ENCODE measurements around the gene SLC24A2. TPM values are rescaled to one million over a fixed set of nuclear protein-coding genes. Genes with fewer than 3 reads are reported as not detected.

Gene SLC24A2
- total RNA-seq, 4 donors from 2014 or later = not detected

- Histone ChIP-seq H3K27ac (no peak overlapping the region), H3K9me3 (no peaks in the 10 kb centered on the region), H3K4me1 (no peaks in the 10 kb centered on the region), H3K36me3 (no peaks in the 10 kb centered on the region), H3K27me3 (no peaks in the 10 kb centered on the region), H3K4me3 (no peak overlapping the region)
- intact Hi-C loops (cut with DNase I) = no loop called here
- WGBS, 2 donors = 24 to 34% methylated on average over 4 of the region's 4 CpGs
- DNase-seq = no peak
- TF ChIP-seq CTCF (IDR thresholded peaks at IDR 0.05) (no peak), POLR2A (IDR thresholded peaks at IDR 0.05) (no peak)
Observed at GRCh38 chr9:19748278-19749126, 40.3 kb downstream of the SLC24A2 start.

GRCh38 chr9:19746223-19746622 lies 42.6 kb downstream of the SLC24A2 start:
- H3K9me3 ChIP-seq = no peaks in the 10 kb centered on the region
- 82 to 86% methylated on average over 2 of the region's 2 CpGs for WGBS, 2 donors
- TF ChIP-seq CTCF (IDR thresholded peaks at IDR 0.05) (no peak), POLR2A (IDR thresholded peaks at IDR 0.05) (no peak)

DNA sequence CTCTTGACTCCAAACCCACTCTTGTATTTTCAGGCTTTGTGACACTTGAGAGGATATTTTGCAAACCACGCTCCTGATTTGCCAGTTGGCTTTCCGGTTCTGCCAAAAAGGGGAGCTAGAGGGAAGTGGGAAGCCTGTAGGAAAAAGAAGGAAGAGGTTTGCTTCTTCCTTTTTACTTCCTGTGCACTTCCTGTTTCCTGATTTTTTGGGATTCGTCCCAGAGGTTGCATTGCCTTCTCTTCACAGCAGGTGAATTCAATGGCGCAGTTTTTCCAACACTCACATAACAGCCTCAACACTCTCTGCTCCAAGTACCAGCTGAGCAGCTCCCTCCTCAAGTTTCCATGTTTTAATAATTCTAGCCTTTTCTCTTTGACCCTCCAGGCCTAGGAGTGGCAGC lies 47.7 kb downstream of the SLC24A2 start:
- DNase-seq = no peak
- Histone ChIP-seq H3K27me3 (no peaks in the 10 kb centered on the region), H3K36me3 (no peaks in the 10 kb centered on the region), H3K27ac (no peak overlapping the region), H3K4me3 (no peak overlapping the region), H3K9me3 (no peaks in the 10 kb centered on the region), H3K4me1 (no peaks in the 10 kb centered on the region)
- TF ChIP-seq CTCF (IDR thresholded peaks at IDR 0.05) (no peak), POLR2A (IDR thresholded peaks at IDR 0.05) (no peak)
- intact Hi-C loops (cut with DNase I) = no loop called here
- WGBS, 2 donors = 52 to 56% methylated on average over 4 of the region's 4 CpGs

More at GRCh38 chr9:19746223-19746622, 42.6 kb downstream of the SLC24A2 start:
- intact Hi-C loops (cut with DNase I) = no loop called here
- Histone ChIP-seq H3K4me3 (no peak overlapping the region), H3K36me3 (no peaks in the 10 kb centered on the region), H3K27ac (no peak overlapping the region), H3K4me1 (no peaks in the 10 kb centered on the region), H3K27me3 (no peaks in the 10 kb centered on the region)
- no peak for DNase-seq

Measured in esophagus squamous epithelium (tissue), 5 donors.